CD14-positive monocyte (primary cell): ENCODE results near the gene NME7. TPM values are rescaled to one million over a fixed set of nuclear protein-coding genes. Genes with fewer than 3 reads are reported as not detected.

Experiments
- DNase-seq, 3 donors: peaks; one replicate each; pipeline ENCODE4 v3.0.0-alpha.2; 2011 to 2022
- H2AFZ ChIP-seq: 2 replicates; pipeline ENCODE4 v1.6.0; 2012; ENCODE audit warnings: mild to moderate bottlenecking, low read depth, low read length, inconsistent platforms; ENCODE audit not compliant: insufficient read depth, poor library complexity, severe bottlenecking
- H3K27ac ChIP-seq, 2 donors: 1 replicate in 1 of 2; 2 replicates in 1 of 2; pipeline ENCODE4 v1.5.1; 2012 to 2013; ENCODE audit warnings: low read length in 2 of 2, control low read depth in 1 of 2, inconsistent platforms in 1 of 2, low read depth in 1 of 2, mild to moderate bottlenecking in 1 of 2
- H3K27me3 ChIP-seq, 2 donors: one replicate each; pipeline versions ENCODE4 v1.6.0 to v1.6.1; 2011 to 2013; ENCODE audit warnings: low read length in 2 of 2; ENCODE audit not compliant: control insufficient read depth in 2 of 2, insufficient read depth in 2 of 2
- H3K36me3 ChIP-seq, 2 donors: replicated peaks in 1 of 2; 1 replicate in 1 of 2; 2 replicates in 1 of 2; pipeline versions ENCODE4 v1.5.1 to v1.6.1; 2012 to 2013; ENCODE audit warnings: low read length in 2 of 2, control low read depth in 1 of 2, inconsistent platforms in 1 of 2, mild to moderate bottlenecking in 1 of 2; ENCODE audit not compliant: insufficient read depth in 2 of 2, control insufficient read depth in 1 of 2
- H3K4me1 ChIP-seq, 2 donors: 1 replicate in 1 of 2; 2 replicates in 1 of 2; pipeline versions ENCODE4 v1.5.1 to v1.6.1; 2012 to 2013; ENCODE audit warnings: low read length in 2 of 2, control low read depth in 1 of 2, inconsistent platforms in 1 of 2, mild to moderate bottlenecking in 1 of 2, moderate library complexity in 1 of 2; ENCODE audit not compliant: insufficient read depth in 2 of 2, control insufficient read depth in 1 of 2
- H3K4me2 ChIP-seq: replicated peaks from 2 replicates; pipeline ENCODE3; 2012; ENCODE audit warnings: low read length, moderate library complexity, mild to moderate bottlenecking; ENCODE audit not compliant: poor library complexity, severe bottlenecking; ENCODE audit errors: extremely low read depth
- H3K4me3 ChIP-seq, 3 experiments: fragments of 200-600 bp in 1 of 3; sonication (generic) in 1 of 3; replicated peaks in 1 of 3; 1 replicate in 2 of 3; 2 replicates in 1 of 3; pipeline ENCODE4 v1.5.1; 2011 to 2013; ENCODE audit warnings: low read length in 3 of 3, mild to moderate bottlenecking in 3 of 3, control low read depth in 2 of 3, low read depth in 2 of 3, inconsistent platforms in 1 of 3, moderate library complexity in 1 of 3
- H3K79me2 ChIP-seq: 2 replicates; pipeline ENCODE4 v1.6.0; 2012; ENCODE audit warnings: mild to moderate bottlenecking, control low read depth, inconsistent platforms, low read length, moderate library complexity; ENCODE audit not compliant: insufficient read depth
- H3K9ac ChIP-seq: 2 replicates; pipeline ENCODE4 v1.6.0; 2017; ENCODE audit warnings: low read length, mild to moderate bottlenecking; ENCODE audit not compliant: insufficient read depth, poor library complexity, severe bottlenecking
- H3K9me3 ChIP-seq, 2 donors: replicated peaks in 1 of 2; 1 replicate in 1 of 2; 2 replicates in 1 of 2; pipeline versions ENCODE4 v1.5.1 to v1.6.1; 2012 to 2013; ENCODE audit warnings: low read length in 2 of 2, control low read depth in 1 of 2; ENCODE audit not compliant: control insufficient read depth in 1 of 2, insufficient read depth in 1 of 2
- H4K20me1 ChIP-seq: 2 replicates; pipeline ENCODE4 v1.6.0; 2012; ENCODE audit warnings: mild to moderate bottlenecking, low read length, control low read depth, moderate library complexity; ENCODE audit not compliant: insufficient read depth
- H3K27ac Mint-ChIP-seq, 7 donors: one replicate each; pipeline ENCODE4 v1.8.0; 2020; ENCODE audit warnings: mild to moderate bottlenecking in 7 of 7, mixed read lengths in 7 of 7, moderate library complexity in 6 of 7, inconsistent platforms in 2 of 7
- H3K27me3 Mint-ChIP-seq, 3 donors: one replicate each; pipeline ENCODE4 v1.8.0; 2021 to 2022; ENCODE audit warnings: low read depth in 3 of 3, mild to moderate bottlenecking in 3 of 3, mixed read lengths in 3 of 3, moderate library complexity in 3 of 3, inconsistent platforms in 1 of 3
- H3K36me3 Mint-ChIP-seq, 2 donors: one replicate each; pipeline ENCODE4 v1.8.0; 2020; ENCODE audit warnings: mixed read lengths in 2 of 2, inconsistent platforms in 1 of 2, mild to moderate bottlenecking in 1 of 2
- H3K4me1 Mint-ChIP-seq: one replicate; pipeline ENCODE4 v1.8.0; 2020; ENCODE audit warnings: mild to moderate bottlenecking, mixed read lengths
- H3K4me3 Mint-ChIP-seq, 2 donors: one replicate each; pipeline ENCODE4 v1.8.0; 2020; ENCODE audit warnings: mild to moderate bottlenecking in 2 of 2, mixed read lengths in 2 of 2, moderate library complexity in 1 of 2
- H3K9me3 Mint-ChIP-seq, 7 donors: one replicate each; pipeline ENCODE4 v1.8.0; 2020 to 2022; ENCODE audit warnings: mixed read lengths in 7 of 7, mild to moderate bottlenecking in 6 of 7, moderate library complexity in 6 of 7, inconsistent platforms in 2 of 7
- WGBS: methylation state at CpG from one replicate; pipeline ENCODE4 v1.1.5; 2013; ENCODE audit warnings: missing lambda C conversion rate; ENCODE audit not compliant: insufficient coverage; 5-methylcytosine and 5-hydroxymethylcytosine counted together
- intact Hi-C, 2 donors: fragments of 100-400 bp; cut with micrococcal nuclease; formaldehyde crosslinking; loops; one replicate each; pipeline versions ENCODE4 v1.15.0 to v1.15.1; 2023
- polyA plus RNA-seq, 3 donors: library from polyadenylated mRNA; depleted of rRNA in 1 of 3; unstranded in 2 of 3; stranded (reverse) in 1 of 3; fragments of 300-500 nt in 2 of 3; fragments of >200 nt in 1 of 3; fragmentation: Illumina TruSeq in 2 of 3; gene quantifications; 1 replicate in 2 of 3; 2 replicates in 1 of 3; pipeline ENCODE4 v1.2.3, GENCODE V29; 2012 to 2021
- TF ChIP-seq, protein P1 (sequence below): fragments of 200-600 bp; IDR thresholded peaks from one replicate; pipeline ENCODE4 v1.8.0; 2022; ENCODE audit warnings: antibody characterized with exemption, mild to moderate bottlenecking

NME7 gene
- polyA plus RNA-seq, 3 donors = 3.5 to 8.0 (median 6.0) TPM

DNA sequence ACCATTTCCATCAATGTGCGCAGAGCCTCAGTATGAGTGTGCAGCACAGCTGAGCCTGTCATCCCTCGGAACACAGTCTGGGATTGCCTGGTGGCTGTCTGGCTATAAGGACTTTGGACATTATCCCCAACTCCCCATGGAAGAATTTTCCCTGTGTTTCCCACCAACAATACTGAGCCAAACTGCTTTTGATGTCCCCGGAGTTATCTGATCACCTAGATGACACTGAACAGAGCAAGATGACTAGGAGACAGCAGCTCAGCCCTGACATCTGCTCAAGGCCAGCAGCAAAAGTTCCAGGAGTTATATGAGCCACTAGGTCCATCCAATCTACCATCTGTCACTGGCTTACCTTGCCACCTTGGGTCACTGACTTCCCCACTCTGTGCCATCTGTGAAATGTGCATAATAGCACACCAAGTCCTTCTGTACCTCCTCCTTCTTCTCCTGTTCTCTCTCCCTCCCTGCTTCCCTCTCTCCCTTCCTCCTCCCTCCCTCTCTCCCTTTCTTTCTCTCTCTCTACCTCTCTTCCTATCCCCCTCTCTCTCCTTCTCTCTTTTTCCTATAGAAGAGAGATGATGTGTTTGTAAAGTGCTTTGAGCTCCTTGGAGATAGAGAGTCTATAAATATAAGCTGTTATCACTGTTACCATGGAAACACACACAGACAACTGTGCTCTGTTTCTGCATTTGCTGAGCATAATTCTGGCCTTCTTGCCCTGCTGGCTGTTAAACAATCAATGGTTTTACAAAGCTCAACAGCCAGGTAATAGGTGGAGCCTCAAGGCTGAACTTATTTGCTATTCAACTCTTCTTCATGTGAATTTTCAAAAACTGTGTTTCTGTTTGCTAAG is 280.8 kb downstream of the NME7 start:
- TF ChIP-seq, protein P1, sequence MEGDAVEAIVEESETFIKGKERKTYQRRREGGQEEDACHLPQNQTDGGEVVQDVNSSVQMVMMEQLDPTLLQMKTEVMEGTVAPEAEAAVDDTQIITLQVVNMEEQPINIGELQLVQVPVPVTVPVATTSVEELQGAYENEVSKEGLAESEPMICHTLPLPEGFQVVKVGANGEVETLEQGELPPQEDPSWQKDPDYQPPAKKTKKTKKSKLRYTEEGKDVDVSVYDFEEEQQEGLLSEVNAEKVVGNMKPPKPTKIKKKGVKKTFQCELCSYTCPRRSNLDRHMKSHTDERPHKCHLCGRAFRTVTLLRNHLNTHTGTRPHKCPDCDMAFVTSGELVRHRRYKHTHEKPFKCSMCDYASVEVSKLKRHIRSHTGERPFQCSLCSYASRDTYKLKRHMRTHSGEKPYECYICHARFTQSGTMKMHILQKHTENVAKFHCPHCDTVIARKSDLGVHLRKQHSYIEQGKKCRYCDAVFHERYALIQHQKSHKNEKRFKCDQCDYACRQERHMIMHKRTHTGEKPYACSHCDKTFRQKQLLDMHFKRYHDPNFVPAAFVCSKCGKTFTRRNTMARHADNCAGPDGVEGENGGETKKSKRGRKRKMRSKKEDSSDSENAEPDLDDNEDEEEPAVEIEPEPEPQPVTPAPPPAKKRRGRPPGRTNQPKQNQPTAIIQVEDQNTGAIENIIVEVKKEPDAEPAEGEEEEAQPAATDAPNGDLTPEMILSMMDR = no peak
- Histone ChIP-seq H2AFZ (no peak overlapping the region), H3K36me3 (no peaks in the 10 kb centered on the region), H3K9ac (no peak overlapping the region), H3K9me3 (no peaks in the 10 kb centered on the region), H3K4me3 (no peak overlapping the region), H3K4me2 (no peak overlapping the region), H3K27ac (no peak overlapping the region), H3K27me3 (no peaks in the 10 kb centered on the region), H3K79me2 (no peaks in the 10 kb centered on the region), H4K20me1 (no peaks in the 10 kb centered on the region), H3K4me1 (no peaks in the 10 kb centered on the region)
- H3K9me3 Mint-ChIP-seq = no peaks in the 10 kb centered on the region
- DNase-seq = no peak
- intact Hi-C loops = no loop called here
- H3K27me3 Mint-ChIP-seq = peaks cover 0 to 2% (median 2%) of the 10 kb centered on the region in 3 donors
- H3K27ac Mint-ChIP-seq = peak overlapping the region in 1 of 7 donors; percentile 27
- WGBS = 97% methylated on average over 3 of the region's 3 CpGs
- H3K4me3 Mint-ChIP-seq = no peak overlapping the region
- H3K4me1 Mint-ChIP-seq = peaks cover 5% of the 10 kb centered on the region
- no peaks in the 10 kb centered on the region for H3K36me3 Mint-ChIP-seq

DNA sequence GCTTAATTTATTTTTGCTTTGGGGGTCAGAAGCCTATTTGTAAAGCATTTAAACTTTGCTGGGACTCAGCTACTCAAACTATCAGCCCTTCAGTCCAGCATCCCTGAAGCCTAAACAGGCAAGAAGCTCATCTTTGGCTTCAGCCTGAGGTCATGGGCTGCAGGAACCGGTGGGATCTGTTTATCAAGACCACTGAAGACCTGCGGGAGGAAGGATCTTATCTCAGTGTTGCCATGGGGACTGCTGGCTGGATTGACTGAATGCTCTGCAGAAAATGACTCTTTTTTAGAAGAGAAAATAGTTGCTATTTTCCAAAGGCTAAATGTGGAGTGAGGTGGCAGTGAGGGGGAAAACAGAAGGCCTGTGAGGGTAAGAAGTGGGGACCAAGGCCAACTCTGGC is 281.7 kb downstream of the NME7 start:
- intact Hi-C loops = no loop called here
- no peaks in the 10 kb centered on the region for H3K27me3 ChIP-seq
- no peaks in the 10 kb centered on the region for H4K20me1 ChIP-seq
- Mint-ChIP-seq H3K36me3 (no peaks in the 10 kb centered on the region), H3K27me3 (peaks cover 0 to 2% (median 2%) of the 10 kb centered on the region in 3 donors), H3K9me3 (no peaks in the 10 kb centered on the region), H3K27ac (no peak overlapping the region), H3K4me1 (peaks cover 5% of the 10 kb centered on the region), H3K4me3 (no peak overlapping the region)
- H3K79me2 ChIP-seq = no peaks in the 10 kb centered on the region
- H2AFZ ChIP-seq = no peak overlapping the region
- DNase-seq = no peak
- H3K27ac ChIP-seq = no peak overlapping the region
- H3K9ac ChIP-seq = no peak overlapping the region
- no peaks in the 10 kb centered on the region for H3K9me3 ChIP-seq
- no peak overlapping the region for H3K4me3 ChIP-seq
- 43% methylated on average over 2 of the region's 2 CpGs for WGBS
- TF ChIP-seq, protein P1 = no peak
- no peaks in the 10 kb centered on the region for H3K36me3 ChIP-seq
- H3K4me1 ChIP-seq = no peaks in the 10 kb centered on the region
- no peak overlapping the region for H3K4me2 ChIP-seq

Other genes starting within 250 kb of the NME7 start
- 1 to 10 TPM; 4.8 to 7.9 (median 5.5) TPM for gene BLZF1, start 398 bp upstream of the NME7 start, polyA plus RNA-seq
- gene CCDC181, start 59.7 kb upstream of the NME7 start, polyA plus RNA-seq = not detected
- 1 to 10 TPM in 1 of 3 donors, under 1 TPM in 2; 0.52 to 3.2 (median 0.81) TPM for gene SLC19A2, start 118.1 kb upstream of the NME7 start, polyA plus RNA-seq
- 10 to 100 TPM in 1 of 3 donors, 1 to 10 TPM in 2; 6.5 to 14.5 (median 7.1) TPM for gene F5, start 218.7 kb upstream of the NME7 start, polyA plus RNA-seq